ENCODE data around the gene PYY.
"Not testable (repeated sequence)": the region's sequence is repeated elsewhere in the genome, so short reads cannot be mapped to it uniquely, and the experiment has no call there.

The PYY gene

DNA sequence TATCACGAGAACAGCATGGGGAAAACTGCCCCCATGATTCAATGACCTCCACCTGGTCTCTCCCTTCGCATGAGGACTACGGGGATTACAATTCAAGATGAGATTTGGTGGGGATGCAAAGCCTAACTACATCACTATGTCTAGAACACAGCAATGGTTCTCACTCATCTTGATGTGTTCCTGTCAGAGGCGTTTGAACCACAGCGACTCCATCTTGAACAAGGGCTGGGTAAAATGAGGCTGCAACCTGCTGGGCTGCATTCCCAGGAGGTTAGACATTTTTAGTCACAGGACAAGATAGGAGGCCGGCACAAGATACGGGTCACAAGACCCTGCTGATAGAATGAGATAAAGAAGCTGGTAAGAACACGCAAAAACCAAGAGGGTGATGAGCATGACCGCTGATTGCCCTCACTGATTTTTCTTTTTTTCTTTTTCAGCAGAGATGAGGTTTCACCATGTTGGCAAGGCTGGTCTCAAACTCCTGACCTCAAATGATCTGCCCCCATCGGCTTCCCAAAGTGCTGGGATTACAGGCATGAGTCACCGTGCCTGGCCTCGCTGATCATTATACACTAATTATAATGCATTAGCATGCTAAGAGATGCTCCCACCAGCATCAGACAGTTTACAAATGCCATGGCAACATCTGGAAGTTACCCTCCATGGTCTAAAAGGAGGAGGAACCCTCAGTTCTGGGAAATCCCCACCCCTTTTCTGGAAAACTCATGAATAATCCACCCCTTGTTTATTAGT is 8.5 kb downstream of the PYY start:
- DNase-seq: no peak

DNA sequence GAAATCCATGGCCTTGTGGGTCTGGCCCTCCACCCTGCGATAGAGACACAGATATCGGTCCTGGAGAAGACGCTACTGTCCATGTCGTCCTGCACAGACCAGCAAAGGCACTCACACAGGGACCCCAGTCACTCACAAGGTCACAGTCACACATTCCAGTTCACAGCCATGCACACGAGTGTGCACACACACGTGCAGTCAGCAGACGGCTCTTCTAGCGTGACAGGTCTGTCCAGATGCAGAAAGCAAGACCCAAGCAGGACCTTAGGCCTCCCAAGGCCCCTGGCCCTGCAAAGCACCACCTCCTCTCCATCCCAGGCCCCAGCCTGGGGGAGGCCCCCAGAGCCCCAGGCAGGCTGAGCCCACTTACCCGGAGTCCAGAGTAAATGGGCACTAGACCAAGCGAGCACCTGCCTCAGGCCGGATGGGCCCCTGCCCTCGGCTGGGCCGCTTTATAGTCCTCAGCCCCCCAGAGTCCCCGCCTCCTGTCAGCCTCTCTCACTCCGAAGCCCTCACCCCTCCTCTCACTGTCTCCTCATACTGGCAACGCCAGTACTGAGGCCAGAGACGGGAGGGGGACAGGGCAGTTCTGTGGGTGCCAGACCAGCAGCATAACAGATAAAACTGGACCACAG is 11.6 kb downstream of the PYY start, which contains the start of gene PPY:
TSS of gene PPY (minus strand) at position 426 of the 635 bp plus-strand sequence. CDS start 822 bp downstream, outside the sequence.
- DNase-seq: no peak

DNA sequence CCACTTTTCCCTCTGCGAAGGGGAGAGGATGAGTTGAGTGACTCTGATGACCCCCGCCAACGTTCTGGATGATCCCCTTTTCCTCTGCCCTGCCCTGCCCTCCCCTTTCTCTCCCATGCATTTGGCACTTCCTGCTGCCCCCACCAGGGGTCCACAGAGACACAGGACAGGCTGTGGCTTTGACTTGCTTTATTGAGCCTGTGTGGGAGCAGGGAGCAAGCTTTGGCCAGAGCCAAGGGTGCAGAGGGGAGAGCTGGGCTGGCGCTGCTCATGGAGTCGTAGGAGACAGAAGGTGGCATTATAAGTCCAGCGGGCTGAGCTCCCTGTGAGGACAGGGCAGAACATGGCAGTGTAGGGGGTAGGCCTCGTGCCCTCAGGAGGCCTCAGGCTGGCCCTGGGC is 13.1 kb downstream of the PYY start:
- peak in 1 of 4 experiments; percentile 15 for DNase-seq

DNA sequence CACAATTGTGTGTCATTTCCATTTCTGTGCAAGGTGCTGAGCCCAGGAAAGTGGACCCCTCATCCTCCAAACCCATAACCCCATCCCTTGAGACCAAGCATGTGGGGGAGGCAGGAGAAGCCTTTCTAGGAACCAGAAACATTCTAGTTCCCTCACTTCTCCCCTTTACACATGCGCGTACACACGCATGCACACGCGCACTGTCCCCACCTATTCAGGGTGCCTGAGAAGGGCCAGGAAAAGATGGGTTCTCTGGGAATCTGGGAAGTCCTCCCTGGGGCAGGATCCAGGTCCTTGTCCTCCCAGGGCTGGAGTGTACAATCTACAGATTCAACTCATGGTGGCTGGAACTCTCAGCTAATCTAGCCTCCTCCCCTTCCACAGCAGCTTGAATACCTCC is 13.9 kb downstream of the PYY start:
- DNase-seq: no peak

DNA sequence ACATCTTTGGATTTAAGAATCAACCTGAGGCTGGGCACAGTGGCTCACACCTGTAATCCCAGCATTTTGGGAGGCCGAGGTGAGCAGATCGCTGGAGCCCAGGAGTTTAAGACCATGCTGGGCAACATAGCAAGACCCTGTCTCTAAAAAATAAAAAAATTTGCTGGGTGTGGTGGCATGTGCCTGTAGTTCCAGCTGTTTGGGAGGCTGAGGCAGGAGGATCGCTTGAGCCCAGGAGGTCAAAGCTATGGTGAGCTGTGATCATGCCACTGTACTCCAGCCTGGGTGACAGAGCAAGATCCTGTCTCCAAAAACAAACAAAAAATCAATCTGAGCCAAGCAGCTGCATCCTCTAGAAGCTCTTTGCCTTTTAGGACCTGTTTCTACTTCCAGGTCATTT is 14.3 kb downstream of the PYY start:
- not testable (repeated sequence) for DNase-seq

DNA sequence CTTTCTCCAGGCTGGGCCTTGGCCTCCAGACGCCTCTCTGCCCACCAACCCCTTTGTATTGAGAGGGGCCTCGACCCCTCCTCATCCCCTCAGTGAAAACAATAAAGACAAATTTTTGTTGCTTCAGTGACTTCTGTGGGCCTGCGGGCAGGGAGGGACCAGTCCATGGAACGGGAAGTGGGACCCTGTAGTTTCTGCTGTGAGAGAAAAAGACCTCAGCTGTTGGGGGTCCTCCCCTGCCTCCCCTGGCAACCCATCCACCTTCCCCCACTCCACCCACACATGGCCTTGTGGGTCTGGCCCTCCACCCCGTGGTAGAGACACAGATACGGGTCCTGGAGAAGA is 14.9 kb downstream of the PYY start:
- DNase-seq: no peak

DNA sequence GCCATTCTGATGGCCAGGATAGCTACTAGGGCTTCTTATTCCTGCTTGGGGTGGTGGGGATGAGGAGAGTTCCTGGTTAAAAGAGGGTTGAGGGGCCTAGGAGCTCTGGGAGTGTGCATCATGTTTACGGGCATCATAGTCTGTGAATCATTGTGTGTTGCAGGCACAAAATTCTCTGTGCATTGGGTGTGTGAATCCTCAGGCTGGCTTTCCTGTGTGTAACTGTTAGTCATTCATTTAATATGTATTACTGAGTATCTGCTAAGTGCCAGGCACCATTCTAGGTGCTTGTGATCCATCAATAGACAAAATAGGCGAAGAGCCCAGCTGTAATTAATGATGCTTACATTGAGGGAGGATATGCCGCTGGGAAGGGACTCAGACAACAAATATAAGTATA is 17.3 kb downstream of the PYY start:
- DNase-seq: no peak

DNA sequence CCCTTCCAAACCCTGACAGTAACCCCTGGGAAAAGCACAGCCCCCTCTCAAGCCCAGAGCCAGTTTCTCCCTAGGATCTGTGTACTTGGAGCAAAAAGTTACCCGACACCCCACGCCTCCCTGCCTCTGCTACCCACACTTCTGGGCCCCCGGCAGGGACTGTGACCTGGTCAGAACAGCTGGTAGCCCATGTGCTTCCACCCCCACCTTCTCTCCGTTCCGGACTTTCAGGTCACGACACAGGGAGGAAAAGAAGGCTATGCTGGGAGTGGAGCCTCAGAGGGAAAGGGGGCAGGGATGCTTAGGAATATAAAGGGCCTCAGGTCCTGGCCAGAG is 17.8 kb downstream of the PYY start:
- DNase-seq: no peak

DNA sequence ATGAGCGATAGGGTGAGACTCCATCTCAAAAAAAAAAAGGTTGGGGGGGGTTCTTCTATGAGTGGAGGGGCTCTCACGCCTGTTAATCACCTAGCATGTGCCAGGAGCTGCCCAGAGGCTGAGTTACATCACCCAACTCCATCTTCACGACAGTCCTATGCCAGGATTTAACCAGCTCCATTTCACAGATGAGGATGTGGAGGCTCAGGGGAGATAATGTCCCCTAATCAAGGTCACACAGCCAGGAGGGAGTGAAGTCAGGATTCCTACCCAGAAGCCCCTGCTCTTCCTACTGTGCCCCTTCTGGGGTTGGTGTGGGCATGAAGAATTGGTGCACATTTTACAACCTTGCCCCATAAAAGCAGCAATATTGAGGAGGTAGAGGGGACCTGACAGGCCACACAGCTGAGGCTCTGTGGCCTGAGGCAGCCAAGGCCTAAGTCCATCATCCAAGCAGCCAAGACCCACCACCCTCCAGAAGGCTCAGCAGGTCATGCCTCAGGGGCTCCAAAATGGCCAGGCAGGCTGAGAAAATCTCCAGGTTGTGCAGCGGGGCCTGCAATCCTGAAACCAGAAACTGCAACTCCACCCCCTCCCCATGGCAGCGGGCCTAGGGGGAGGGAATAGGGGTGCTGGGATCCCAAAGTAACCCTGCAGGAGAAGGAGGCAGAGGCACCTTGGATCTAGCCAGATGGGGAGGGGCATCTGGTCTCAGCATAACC is 18.4 kb downstream of the PYY start:
- DNase-seq: no peak

DNA sequence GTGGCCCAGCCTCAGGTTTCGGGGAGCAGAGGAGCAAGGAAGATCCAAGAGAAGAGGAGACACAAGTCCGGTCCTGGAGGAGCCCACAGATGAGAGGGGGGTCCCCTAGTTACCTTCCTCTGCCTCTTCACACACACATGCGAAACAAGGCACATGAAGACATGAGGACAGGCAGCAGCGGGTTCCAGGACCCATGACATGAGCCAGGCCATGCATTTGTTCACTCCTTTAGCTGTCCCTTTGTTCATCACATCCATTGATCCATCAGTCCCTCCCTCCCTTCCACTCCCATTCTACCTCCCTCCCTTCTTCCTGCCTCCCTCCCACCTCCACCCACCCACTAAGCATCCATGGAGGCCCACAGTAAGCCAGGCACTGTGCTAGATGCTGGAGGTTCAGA is 20.8 kb downstream of the PYY start:
- no peak for DNase-seq

DNA sequence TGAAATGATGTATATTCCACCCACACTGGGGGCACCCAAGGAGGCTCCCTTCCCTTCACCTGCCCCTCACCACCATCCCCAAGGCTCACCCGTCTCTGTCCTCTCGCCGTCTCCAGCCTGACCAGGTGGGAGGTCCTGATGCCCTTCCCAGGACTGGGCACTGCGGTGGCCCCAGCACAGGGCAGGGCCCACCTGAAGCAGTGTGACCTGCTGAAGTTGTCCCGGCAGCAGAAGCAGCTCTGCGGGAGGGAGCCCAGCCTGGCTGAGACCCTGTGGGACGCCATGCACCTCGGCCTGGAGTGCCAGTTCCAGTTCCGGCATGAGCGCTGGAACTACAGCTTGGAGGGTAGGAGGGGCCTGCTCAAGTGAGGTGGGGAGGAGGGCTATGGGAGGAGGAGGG is 21.4 kb downstream of the PYY start:
- DNase-seq: no peak

DNA sequence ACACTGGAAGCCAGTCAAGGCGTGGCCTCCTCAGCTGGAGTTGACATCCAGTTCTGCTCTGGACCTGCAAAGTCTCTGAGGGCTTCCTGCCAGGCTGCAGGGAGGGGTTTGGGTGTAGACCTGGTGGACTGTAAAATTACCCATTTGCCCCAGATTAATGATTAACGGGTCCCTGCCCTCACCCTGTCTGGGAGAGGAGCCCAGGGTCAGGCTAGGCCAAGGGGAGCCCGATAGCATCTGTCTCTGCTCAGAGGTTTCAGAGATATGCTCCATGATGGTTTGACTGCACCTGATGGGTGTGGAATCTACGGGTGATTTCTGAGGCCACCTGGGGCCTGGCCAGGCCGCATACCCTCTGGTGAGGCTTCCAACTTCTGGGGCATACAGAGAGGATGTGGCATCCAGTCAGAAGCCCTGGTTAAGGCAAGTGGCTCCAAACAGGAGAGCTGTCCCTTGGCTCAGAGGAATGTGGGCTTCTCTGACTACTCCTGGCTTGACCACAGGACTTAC is 22.6 kb downstream of the PYY start:
- DNase-seq: no peak

DNA sequence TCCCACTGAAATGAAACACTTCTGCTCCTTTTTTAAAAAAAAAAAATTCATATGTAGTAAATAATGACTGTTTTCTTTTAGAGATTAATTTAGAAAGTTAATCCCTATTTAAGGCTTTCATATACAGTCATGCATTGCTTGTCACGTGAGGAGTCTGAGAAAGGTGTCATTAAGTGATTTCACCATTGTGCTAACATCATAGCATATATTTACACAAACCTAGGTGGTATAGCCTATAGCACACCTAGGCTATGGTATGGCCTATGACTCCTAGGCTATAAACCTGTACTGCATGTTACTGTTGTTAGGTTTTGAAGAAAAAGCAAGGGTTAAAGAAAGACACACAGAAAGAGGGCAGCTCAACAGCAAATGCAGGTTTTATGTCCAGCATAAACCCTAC is 25.1 kb downstream of the PYY start:
- DNase-seq: no peak

DNA sequence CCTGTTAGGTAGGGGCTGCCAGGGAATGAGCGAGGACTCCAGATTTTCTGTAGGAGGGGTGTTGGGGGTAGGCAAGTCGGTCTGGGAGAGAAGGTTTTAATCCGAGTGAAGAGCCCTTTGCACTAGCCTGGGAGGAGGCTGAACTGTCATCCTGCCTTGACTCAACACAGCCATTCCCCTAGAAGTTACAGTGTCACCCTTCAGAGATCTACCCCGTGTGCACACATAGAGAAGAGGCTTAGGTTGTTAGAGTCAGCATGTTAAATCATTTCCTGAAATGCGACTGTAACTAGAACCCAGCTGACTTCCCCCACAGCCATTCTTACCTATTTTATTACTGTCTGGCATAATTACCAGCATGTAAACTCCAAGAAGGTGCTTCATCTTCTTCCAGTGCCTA is 25.8 kb downstream of the PYY start:
- DNase-seq: not testable (repeated sequence)

DNA sequence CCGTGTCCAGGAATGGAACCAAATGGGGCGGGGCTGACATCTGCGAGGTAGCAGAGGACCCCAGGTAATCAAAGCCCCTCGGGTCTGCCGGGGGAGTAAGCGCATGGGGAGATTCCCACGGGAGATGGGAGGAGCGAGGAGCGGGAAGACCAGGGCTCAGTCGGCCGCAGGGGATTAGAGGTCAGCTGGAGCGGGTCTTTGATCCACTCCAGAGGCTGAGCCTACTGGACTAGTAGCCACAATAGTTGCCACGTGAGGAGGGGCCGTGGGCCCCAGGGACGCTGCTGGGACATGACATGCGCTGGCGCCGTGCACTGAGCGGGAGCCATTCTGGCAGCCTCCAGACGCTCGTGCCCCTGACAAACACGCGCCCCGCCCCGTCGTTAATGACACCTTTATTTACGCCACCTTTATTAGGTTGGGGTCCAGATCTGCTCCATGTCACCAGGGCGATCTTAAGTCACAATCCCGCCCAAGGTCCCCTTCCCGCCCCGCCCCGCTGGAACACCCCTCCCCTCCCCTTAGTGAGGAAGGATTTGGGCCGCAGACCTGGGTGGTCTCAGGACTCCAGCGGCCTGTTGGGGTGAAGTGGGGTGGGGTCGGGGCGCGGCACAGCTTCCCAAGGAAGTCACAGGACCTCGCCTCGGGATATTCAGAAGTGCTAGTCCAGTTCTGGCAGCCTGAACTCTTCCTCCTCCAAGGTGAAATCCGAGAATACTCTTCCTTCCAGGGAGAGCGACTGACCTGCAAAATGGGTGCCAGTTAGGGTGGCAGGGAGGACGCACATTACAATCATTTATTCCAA is 26.5 kb downstream of the PYY start:
- DNase-seq: peak in 1 of 4 experiments; percentile 16

DNA sequence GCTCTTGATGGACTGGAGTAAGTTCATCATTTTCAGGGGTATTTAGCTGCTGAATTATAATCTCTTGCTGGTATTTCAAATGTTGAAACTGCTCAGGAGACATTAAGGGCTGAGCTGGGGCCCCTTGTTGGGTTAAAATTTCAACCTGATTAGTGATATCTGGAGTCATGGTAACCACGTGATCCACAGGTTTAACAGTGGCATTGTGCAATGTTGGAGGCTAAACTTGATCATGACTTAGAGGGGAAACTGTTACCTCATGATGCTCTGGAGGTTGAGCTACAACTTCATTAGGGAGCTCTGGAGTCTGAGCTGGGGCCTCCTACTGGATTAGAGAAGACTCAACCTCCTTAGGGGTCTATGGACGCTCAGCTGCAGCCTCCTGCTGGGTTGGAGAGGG is 29.2 kb downstream of the PYY start:
- DNase-seq: no peak

DNA sequence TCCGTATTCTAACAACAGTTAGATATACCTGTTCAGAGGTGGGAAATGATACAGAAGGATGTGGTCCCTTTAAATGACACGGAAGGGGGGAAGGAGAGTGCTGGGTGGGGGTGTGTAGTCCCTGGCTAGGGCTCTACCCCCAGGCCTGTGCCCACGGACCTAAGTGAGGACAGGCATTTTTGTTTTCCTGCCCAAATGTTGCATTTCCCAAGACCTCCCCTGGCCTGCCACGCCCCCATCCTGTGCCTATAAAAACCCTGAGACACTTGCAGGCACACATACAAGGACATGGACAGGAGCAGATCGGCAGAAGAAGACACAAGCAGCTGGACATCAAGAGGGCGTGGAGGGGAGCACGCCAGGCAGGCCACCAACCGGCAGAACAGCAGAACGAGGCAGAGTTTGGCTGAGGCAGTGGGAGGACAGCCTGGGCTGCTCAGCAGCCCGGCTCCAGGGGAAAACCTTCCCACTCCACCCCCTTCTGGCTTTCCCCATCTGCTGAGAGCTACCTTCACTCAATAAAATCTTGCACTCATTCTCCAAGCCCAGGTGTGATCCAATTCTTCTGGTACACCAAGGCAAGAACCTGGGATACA is 33.1 kb downstream of the PYY start:
- DNase-seq: no peak

DNA sequence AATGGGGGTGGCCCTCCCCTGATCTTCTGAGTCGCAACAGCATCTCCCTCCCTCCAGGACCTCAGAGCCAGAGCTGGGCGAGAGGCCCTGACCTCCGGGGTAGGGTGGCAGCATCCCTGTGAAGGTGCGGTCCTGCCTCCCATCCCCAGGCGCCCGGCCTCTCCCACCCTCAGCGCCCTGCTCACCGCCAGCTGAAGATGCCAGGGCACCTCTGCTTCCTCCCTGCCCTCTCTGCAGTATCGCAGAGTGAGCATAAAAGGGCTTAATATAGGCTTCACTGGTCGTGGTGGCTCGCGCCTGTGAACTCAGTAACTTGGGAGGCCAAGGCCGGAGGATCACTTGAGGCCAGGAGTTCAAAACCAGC is 35.7 kb downstream of the PYY start:
- DNase-seq: no peak

DNA sequence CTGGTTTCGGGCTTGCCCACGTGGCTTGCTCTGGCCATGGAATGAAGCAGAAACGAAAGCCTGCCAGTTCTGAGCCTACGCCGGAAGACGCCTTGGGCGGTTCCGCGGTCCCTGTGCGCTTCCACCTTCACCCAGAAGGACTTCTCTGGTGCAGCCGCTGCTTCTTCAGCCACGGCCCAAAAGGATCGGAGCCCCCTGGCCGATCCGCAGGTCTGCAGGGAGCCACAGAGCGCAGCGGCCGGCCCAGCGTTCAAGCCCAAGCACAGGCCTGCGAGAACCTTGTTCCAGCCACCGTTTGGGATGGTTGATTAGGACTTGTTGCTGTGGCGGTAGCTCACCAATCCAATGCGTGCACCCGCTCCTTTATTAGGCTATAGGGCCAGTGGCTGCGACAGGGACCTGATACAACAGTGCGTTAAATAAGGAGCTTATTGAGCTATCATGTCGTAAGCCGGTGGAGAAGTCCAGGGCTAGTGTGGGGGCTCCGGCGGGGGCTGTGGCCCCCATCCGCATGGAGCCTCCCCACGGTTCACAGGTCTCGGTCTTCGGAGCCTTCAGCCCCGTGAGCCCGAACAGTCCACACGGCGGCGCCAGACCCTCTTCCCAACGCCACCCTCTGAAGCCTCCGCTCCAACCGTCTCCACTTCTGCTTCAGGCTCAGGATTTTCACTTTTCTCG is 36.3 kb downstream of the PYY start:
- peak in 2 of 4 experiments; percentile 12 to 34 for DNase-seq

DNA sequence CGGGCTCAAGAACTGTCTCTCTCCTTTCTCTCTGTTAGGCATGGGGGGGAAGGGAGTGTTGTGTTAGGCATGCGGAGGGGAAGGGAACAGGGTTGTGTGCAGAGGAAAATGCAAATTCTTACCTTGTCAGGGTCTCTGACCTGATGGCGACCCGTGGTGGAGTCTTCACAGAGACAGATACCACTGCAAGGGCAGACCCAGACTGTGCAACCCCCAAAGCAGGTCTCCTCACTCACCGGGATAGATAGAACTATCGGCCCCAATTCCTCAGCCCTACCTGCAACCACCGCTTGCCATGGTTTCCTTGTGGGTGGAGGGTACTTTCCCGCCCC is 36.8 kb downstream of the PYY start:
- no peak for DNase-seq

DNA sequence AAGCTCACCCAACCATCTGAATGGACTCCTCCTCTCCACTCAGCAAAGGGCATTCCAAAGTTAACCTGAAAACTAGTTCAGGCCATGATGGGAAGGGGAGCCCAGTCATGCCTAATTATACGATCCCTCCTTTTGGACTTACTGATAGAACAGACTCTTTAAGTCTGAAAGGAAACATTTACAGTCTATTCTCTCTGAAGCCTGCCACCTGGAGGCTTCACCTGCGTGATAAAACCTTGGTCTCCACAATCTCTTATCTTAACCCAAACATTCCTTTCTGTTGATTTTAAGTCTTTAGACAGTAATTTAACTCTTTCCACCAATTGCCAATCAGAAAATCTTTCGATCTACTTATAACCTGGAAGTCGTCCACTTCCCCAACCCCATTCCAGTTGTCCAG is 37.4 kb downstream of the PYY start:
- no peak for DNase-seq

DNA sequence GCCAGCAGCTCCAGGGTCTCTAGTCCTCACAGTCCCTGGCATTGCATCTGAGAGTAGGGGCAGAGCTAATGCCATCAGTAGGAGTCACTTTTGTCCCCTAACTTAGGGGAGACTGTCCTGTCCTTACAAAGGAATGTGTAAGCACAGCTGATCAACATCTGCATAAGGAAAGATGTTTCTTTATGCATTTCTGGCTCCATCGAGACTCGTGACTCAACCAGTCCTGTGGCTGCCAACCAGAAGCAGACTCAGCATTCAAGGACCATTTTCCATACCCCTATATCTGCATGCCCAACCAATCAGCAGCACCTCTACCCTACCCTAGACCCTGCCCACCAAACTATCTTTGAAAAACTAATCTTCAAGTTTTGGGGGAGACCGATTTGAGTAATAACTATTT is 38.2 kb downstream of the PYY start:
- DNase-seq: no peak
